HepG2 (cell line): ENCODE measurements around the gene HNRNPUL1. TPM values are rescaled to one million over a fixed set of nuclear protein-coding genes. Genes with fewer than 3 reads are reported as not detected.

Experiments
- ATAC-seq: fragments of 200-7000 bp; cut with Tn5 transposase; 3 replicates; pipeline ENCODE4 v1.9.1; 2020; ENCODE audit warnings: mild to moderate bottlenecking, moderate library complexity
- BruUV-seq: library from RNA; stranded (reverse); fragments of 400-500 nt; replicated peaks from 2 replicates; lab custom pipeline; 2021; lab: Mats Ljungman, UMichigan
- CTCF ChIA-PET: fragments of 300-600 bp; formaldehyde crosslinking; extraction: SDS; loops from one replicate; lab custom pipeline; 2021; ENCODE audit warnings: low total read pairs, inconsistent platforms, low intra/inter-chr PET ratio; lab: Yijun Ruan, JAX
- POLR2A ChIA-PET: fragments of 350-600 bp; sonication (Branson Sonifier 250); formaldehyde crosslinking; loops from one replicate; lab custom pipeline; 2020; ENCODE audit warnings: antibody characterized with exemption, inconsistent platforms; lab: Yijun Ruan, JAX
- DNase-seq: peaks from one replicate; pipeline ENCODE4 v3.0.0-alpha.2; 2015; ENCODE audit warnings: low spot score
- FAIRE-seq: peaks from 3 replicates; lab custom pipeline; 2011; peaks lifted over from hg19 to GRCh38; lab: Jason Lieb, UNC
- H2AFZ ChIP-seq: one replicate; pipeline ENCODE4 v1.6.1; 2011; ENCODE audit warnings: low read length, inconsistent platforms
- H3K27ac ChIP-seq: fragments of 300-600 bp; 3 replicates; pipeline ENCODE4 v1.8.0; 2011; ENCODE audit warnings: mixed run types, mild to moderate bottlenecking, mixed read lengths, low read length, inconsistent platforms; ENCODE audit not compliant: insufficient read depth; ENCODE audit errors: extremely low read length
- H3K27me3 ChIP-seq, 2 experiments: fragments of 200-600 bp in 1 of 2; 2 replicates in 1 of 2; 3 replicates in 1 of 2; pipeline versions ENCODE4 v1.6.0 to v1.8.0; 2011; ENCODE audit warnings: low read length in 2 of 2, mild to moderate bottlenecking in 2 of 2, moderate library complexity in 2 of 2, inconsistent platforms in 1 of 2; ENCODE audit not compliant: insufficient read depth in 2 of 2, control insufficient read depth in 1 of 2
- H3K36me3 ChIP-seq, 2 experiments: fragments of 200-600 bp in 1 of 2; replicated peaks in 1 of 2; 2 replicates in 1 of 2; 3 replicates in 1 of 2; pipeline versions ENCODE4 v1.5.1 to v1.8.0; 2011; ENCODE audit warnings: low read length in 2 of 2, inconsistent platforms in 1 of 2; ENCODE audit not compliant: insufficient read depth in 2 of 2, control insufficient read depth in 1 of 2
- H3K4me1 ChIP-seq: 2 replicates; pipeline ENCODE4 v1.5.1; 2012; ENCODE audit warnings: low read length, inconsistent platforms; ENCODE audit not compliant: insufficient read depth
- H3K4me2 ChIP-seq: 2 replicates; pipeline ENCODE4 v1.6.0; 2011; ENCODE audit warnings: low read depth, low read length, inconsistent platforms
- H3K4me3 ChIP-seq, 3 experiments: fragments of 200-600 bp in 1 of 3; sonication (generic), shearing (Covaris generic) in 1 of 3; replicated peaks in 1 of 3; 2 replicates each; pipeline ENCODE4 v1.5.1; 2011 to 2016; ENCODE audit warnings: low read length in 3 of 3, inconsistent platforms in 2 of 3, low read depth in 2 of 3, mild to moderate bottlenecking in 2 of 3, control low read depth in 1 of 3, mixed read lengths in 1 of 3; ENCODE audit not compliant: insufficient read depth in 1 of 3
- H3K79me2 ChIP-seq: one replicate; pipeline ENCODE4 v1.6.1; 2011; ENCODE audit warnings: low read length, inconsistent platforms; ENCODE audit not compliant: insufficient read depth
- H3K9ac ChIP-seq: 2 replicates; pipeline ENCODE4 v1.6.0; 2011; ENCODE audit warnings: mild to moderate bottlenecking, low read depth, low read length, inconsistent platforms; ENCODE audit not compliant: insufficient read depth
- H3K9me3 ChIP-seq: 2 replicates; pipeline ENCODE4 v1.5.1; 2012; ENCODE audit warnings: mild to moderate bottlenecking, low read length
- H4K20me1 ChIP-seq: 2 replicates; pipeline ENCODE4 v1.6.0; 2011; ENCODE audit warnings: inconsistent platforms, mild to moderate bottlenecking, low read length, moderate library complexity; ENCODE audit not compliant: insufficient read depth
- ASH2L ChIP-seq: fragments of 300-600, 200-600 bp; sonication (generic); IDR thresholded peaks from 2 replicates; pipeline ENCODE4 v1.7.0; 2017; ENCODE audit warnings: low read depth, mild to moderate bottlenecking, moderate library complexity, mixed read lengths, low read length; ENCODE audit not compliant: insufficient read length
- CBX5 ChIP-seq: sonication (generic); formaldehyde crosslinking; IDR thresholded peaks from 2 replicates; pipeline ENCODE4 v1.4.0; 2020; ENCODE audit warnings: missing genetic modification reagents, borderline replicate concordance
- CENPT ChIP-seq: sonication (generic); formaldehyde crosslinking; IDR thresholded peaks from 2 replicates; pipeline ENCODE4 v1.8.0; 2022; ENCODE audit warnings: low read depth, mild to moderate bottlenecking, moderate library complexity, missing genetic modification reagents
- DR1 ChIP-seq: sonication (generic); formaldehyde crosslinking; IDR thresholded peaks from 2 replicates; pipeline ENCODE4 v1.8.0; 2021; ENCODE audit warnings: mild to moderate bottlenecking, missing genetic modification reagents, inconsistent platforms
- SMC3 ChIP-seq: IDR thresholded peaks from 2 replicates; pipeline ENCODE4 v1.6.1; 2011; ENCODE audit warnings: low read length, improper control_type of control experiment
- SSRP1 ChIP-seq: IDR thresholded peaks from 2 replicates; pipeline ENCODE4 v1.6.1; 2016; ENCODE audit warnings: control low read depth
- ZBTB3 ChIP-seq: sonication (generic); formaldehyde crosslinking; IDR thresholded peaks from 2 replicates; pipeline ENCODE4 v1.4.0; 2020; ENCODE audit warnings: low read depth, mild to moderate bottlenecking, moderate library complexity, missing genetic modification reagents, borderline replicate concordance
- ZFY ChIP-seq: sonication (generic); formaldehyde crosslinking; IDR thresholded peaks from 2 replicates; pipeline ENCODE4 v1.4.0; 2020; ENCODE audit warnings: missing genetic modification reagents
- ZNF101 ChIP-seq: sonication (generic); formaldehyde crosslinking; IDR thresholded peaks from 2 replicates; pipeline ENCODE4 v1.4.0; 2020; ENCODE audit warnings: mild to moderate bottlenecking, low read depth, missing genetic modification reagents, borderline replicate concordance
- ZNF230 ChIP-seq: sonication (generic); formaldehyde crosslinking; IDR thresholded peaks from 2 replicates; pipeline ENCODE4 v1.4.0; 2020; ENCODE audit warnings: mild to moderate bottlenecking, missing genetic modification reagents
- ZNF282 ChIP-seq: fragments of 450-650 bp; IDR thresholded peaks from 2 replicates; pipeline ENCODE4 v1.6.1; 2018; ENCODE audit not compliant: partially characterized antibody
- ZNF484 ChIP-seq: sonication (generic); formaldehyde crosslinking; IDR thresholded peaks from 2 replicates; pipeline ENCODE4 v1.5.1; 2020; ENCODE audit warnings: mild to moderate bottlenecking, low read depth, missing genetic modification reagents, borderline replicate concordance
- ZNF713 ChIP-seq: sonication (generic); formaldehyde crosslinking; IDR thresholded peaks from 2 replicates; pipeline ENCODE4 v1.4.0; 2020; ENCODE audit warnings: mild to moderate bottlenecking, missing genetic modification reagents
- WGBS: methylation state at CpG from one replicate; pipeline ENCODE4 v1.1.6; 2017; ENCODE audit warnings: low lambda C conversion rate; 5-methylcytosine and 5-hydroxymethylcytosine counted together
- in situ Hi-C: cut with HindIII; loops from 2 replicates; pipeline ENCODE4 v1.10.0; 2017; ENCODE audit warnings: low pct_unique_long_range_greater_than_20kb; ENCODE audit not compliant: extremely low pct_ligation_motif_present
- intact Hi-C: fragments of 100-400 bp; cut with micrococcal nuclease; formaldehyde crosslinking; loops from one replicate; pipeline ENCODE4 v1.10.0; 2022; ENCODE audit not compliant: unreplicated experiment
- polyA plus RNA-seq, 8 experiments: library from polyadenylated mRNA; depleted of rRNA in 3 of 8; stranded (reverse) in 7 of 8; unstranded in 1 of 8; fragments of >200 nt; fragmentation: Illumina TruSeq in 4 of 8; extraction: Trizol in 4 of 8; gene quantifications; 2 replicates each; pipeline versions ENCODE4 v1.2.1 to v1.2.3, GENCODE V29; 2011 to 2016; ENCODE audit warnings: low read depth in 4 of 8, missing spikeins in 1 of 8, mixed read lengths in 1 of 8; ENCODE audit not compliant: insufficient read depth in 1 of 8
- total RNA-seq, 5 experiments: library from RNA; depleted of rRNA; stranded (reverse); fragments of >200 nt; fragmentation: Illumina TruSeq; extraction: Trizol; gene quantifications; 2 replicates each; pipeline ENCODE4 v1.2.3, GENCODE V29; 2016; ENCODE audit warnings: low read depth in 1 of 5
- TF ChIP-seq, protein P1 (sequence below): sonication (generic); formaldehyde crosslinking; IDR thresholded peaks from 2 replicates; pipeline ENCODE4 v1.4.0; 2020; ENCODE audit warnings: missing genetic modification reagents
- TF ChIP-seq, protein P2 (sequence below), 2 experiments: IDR thresholded peaks; 2 replicates each; pipeline ENCODE4 v1.6.1; 2011 to 2012; ENCODE audit warnings: low read length in 2 of 2, borderline replicate concordance in 1 of 2, low read depth in 1 of 2, mild to moderate bottlenecking in 1 of 2, moderate library complexity in 1 of 2

HNRNPUL1 gene
- total and polyA plus RNA-seq, 2 of the 13 experiments (the other 11 are each of a cell fraction or from before 2014, with no cell fraction given): 30.9 to 81.7 TPM

DNA sequence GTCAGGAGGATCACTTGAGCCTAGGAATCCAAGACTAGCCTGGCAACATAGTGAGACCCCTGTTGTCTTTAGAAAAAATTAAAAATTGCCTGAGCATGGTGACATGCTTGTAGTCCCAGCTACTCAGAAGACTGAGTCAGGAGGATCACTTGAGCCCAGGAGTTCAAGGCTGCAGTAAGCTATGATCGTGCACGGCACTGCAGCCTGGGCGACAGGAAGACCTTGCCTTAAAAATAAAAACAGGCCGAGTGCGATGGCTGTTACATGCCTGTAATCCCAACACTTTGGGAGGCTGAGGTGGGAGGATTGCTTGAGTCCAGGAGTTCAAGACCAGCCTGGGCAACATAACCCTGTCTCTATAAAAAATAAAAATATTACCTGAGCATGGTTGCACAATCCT, 5.4 kb downstream of the HNRNPUL1 start:
- no peak overlapping the region for H3K27ac ChIP-seq
- DNase-seq (no peak), ATAC-seq (no peak), FAIRE-seq (no peak)
- H3K79me2 ChIP-seq: peaks cover 42% of the 10 kb centered on the region
- no peak overlapping the region for H2AFZ ChIP-seq
- in situ Hi-C loops (loop anchor here (5.0 kb wide), 1 partner anchor 38 kb away; no protein-coding TSS in a partner anchor), intact Hi-C loops (no loop called here)
- WGBS: 91% methylated on average over 5 of the region's 5 CpGs
- peaks cover 19% of the 10 kb centered on the region for H3K4me1 ChIP-seq
- ChIA-PET CTCF (no interaction called here), POLR2A (interaction anchor here (1.0 kb wide), 1 partner anchor 44 kb away, joined by 3 read pairs; no protein-coding TSS in a partner anchor)
- H3K27me3 ChIP-seq: no peaks in the 10 kb centered on the region; a peak in 1 of 5 replicates
- no peaks in the 10 kb centered on the region for H3K9me3 ChIP-seq
- no peak overlapping the region for H3K4me2 ChIP-seq
- no peaks in the 10 kb centered on the region for H4K20me1 ChIP-seq
- peaks cover 36 to 70% of the 10 kb centered on the region in 2 experiments for H3K36me3 ChIP-seq
- TF ChIP-seq, protein P1, sequence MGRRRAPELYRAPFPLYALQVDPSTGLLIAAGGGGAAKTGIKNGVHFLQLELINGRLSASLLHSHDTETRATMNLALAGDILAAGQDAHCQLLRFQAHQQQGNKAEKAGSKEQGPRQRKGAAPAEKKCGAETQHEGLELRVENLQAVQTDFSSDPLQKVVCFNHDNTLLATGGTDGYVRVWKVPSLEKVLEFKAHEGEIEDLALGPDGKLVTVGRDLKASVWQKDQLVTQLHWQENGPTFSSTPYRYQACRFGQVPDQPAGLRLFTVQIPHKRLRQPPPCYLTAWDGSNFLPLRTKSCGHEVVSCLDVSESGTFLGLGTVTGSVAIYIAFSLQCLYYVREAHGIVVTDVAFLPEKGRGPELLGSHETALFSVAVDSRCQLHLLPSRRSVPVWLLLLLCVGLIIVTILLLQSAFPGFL (CRISPR knock-in tag): no peak
- TF ChIP-seq CBX5 (CRISPR knock-in tag) (no peak), SSRP1 (CRISPR knock-in tag) (no peak), ZNF230 (CRISPR knock-in tag) (no peak), ZFY (no peak), ASH2L (no peak)
- H3K4me3 ChIP-seq: no peak overlapping the region
- no peak overlapping the region for H3K9ac ChIP-seq
- BruUV-seq: no TSS peak

DNA sequence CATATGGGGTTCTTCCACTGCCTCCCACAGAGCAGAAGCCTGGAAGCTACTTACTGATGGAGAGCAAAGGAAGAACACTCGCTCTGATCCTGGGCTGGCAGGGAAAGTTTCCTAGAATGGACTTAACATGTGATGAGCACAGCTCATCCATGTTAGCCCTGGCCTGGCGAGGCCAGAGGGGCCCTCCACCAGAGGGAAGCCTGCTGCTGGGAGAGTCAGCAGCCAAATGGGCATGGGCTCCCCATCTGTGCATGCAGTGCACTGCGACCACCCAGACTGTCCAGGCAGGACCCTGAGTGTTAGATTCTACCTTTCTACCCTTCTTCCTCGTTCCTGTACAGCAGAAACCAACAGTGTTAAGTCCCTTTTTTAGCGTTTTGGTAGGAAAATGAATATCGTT, 8.9 kb downstream of the HNRNPUL1 start:
- Histone ChIP-seq H3K79me2 (peaks cover 7% of the 10 kb centered on the region), H2AFZ (no peak overlapping the region), H3K4me1 (no peaks in the 10 kb centered on the region), H3K36me3 (peaks cover 51 to 94% of the 10 kb centered on the region in 2 experiments), H3K27me3 (no peaks in the 10 kb centered on the region), H4K20me1 (no peaks in the 10 kb centered on the region), H3K4me2 (no peak overlapping the region), H3K27ac (no peak overlapping the region), H3K4me3 (no peak overlapping the region), H3K9ac (no peak overlapping the region), H3K9me3 (no peaks in the 10 kb centered on the region)
- ATAC-seq (no peak), FAIRE-seq (no peak), DNase-seq (no peak)
- in situ Hi-C loops: no loop called here
- WGBS: 95% methylated on average over 5 of the region's 6 CpGs
- intact Hi-C loops: no loop called here
- BruUV-seq: no TSS peak
- ChIA-PET CTCF (no interaction called here), POLR2A (interaction anchor here (1.6 kb wide), 1 partner anchor 9 kb away, joined by 3 read pairs; no protein-coding TSS in a partner anchor)
- TF ChIP-seq, protein P2, sequence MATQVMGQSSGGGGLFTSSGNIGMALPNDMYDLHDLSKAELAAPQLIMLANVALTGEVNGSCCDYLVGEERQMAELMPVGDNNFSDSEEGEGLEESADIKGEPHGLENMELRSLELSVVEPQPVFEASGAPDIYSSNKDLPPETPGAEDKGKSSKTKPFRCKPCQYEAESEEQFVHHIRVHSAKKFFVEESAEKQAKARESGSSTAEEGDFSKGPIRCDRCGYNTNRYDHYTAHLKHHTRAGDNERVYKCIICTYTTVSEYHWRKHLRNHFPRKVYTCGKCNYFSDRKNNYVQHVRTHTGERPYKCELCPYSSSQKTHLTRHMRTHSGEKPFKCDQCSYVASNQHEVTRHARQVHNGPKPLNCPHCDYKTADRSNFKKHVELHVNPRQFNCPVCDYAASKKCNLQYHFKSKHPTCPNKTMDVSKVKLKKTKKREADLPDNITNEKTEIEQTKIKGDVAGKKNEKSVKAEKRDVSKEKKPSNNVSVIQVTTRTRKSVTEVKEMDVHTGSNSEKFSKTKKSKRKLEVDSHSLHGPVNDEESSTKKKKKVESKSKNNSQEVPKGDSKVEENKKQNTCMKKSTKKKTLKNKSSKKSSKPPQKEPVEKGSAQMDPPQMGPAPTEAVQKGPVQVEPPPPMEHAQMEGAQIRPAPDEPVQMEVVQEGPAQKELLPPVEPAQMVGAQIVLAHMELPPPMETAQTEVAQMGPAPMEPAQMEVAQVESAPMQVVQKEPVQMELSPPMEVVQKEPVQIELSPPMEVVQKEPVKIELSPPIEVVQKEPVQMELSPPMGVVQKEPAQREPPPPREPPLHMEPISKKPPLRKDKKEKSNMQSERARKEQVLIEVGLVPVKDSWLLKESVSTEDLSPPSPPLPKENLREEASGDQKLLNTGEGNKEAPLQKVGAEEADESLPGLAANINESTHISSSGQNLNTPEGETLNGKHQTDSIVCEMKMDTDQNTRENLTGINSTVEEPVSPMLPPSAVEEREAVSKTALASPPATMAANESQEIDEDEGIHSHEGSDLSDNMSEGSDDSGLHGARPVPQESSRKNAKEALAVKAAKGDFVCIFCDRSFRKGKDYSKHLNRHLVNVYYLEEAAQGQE (IDR thresholded peaks at IDR 0.05; ENCODE audit: borderline replicate concordance in 1 of 2, low read depth in 1 of 2, low read length in 2 of 2): no peak
- TF ChIP-seq ZBTB3 (CRISPR knock-in tag): no peak
- TF ChIP-seq DR1 (CRISPR knock-in tag): no peak
- TF ChIP-seq SMC3: no peak
- TF ChIP-seq ZFY: no peak
- TF ChIP-seq ZNF101 (CRISPR knock-in tag): no peak
- no peak for TF ChIP-seq CENPT (CRISPR knock-in tag)
- no peak for TF ChIP-seq ZNF484 (CRISPR knock-in tag)
- TF ChIP-seq ZNF713 (CRISPR knock-in tag): no peak
- TF ChIP-seq ZNF282: no peak
